DOHH2 (cell line): Measurements from ENCODE around the gene SRA1.

ENCODE experiments used
- CTCF ChIP-seq: fragments of 200-600 bp; sonication (generic); IDR thresholded peaks from one replicate; pipeline ENCODE4 v1.5.1; 2014; ENCODE audit warnings: antibody characterized with exemption, mild to moderate bottlenecking, low read depth, low read length; ENCODE audit not compliant: poor library complexity, severe bottlenecking
- EZH2phosphoT487 ChIP-seq: fragments of 200-600 bp; sonication (generic); IDR thresholded peaks from 2 replicates; pipeline ENCODE4 v1.6.1; 2017; ENCODE audit warnings: borderline replicate concordance, mild to moderate bottlenecking, antibody characterized with exemption, low read length, moderate library complexity, mixed read lengths

- TF ChIP-seq CTCF (no peak), EZH2phosphoT487 (no peak)
Observed at GRCh38 chr5:140555747-140556312, 1.4 kb downstream of the SRA1 start.
